Esophagus squamous epithelium (tissue), 4 donors: ENCODE measurements around the gene HYAL3.
A peak's percentile ranks its signal among the peaks of the same experiment; 100 is the strongest.

ENCODE experiments used
- CTCF ChIP-seq, 6 experiments: fragments of 450-650 bp in 4 of 6; fragments of 200-600 bp in 2 of 6; sonication (generic) in 2 of 6; IDR thresholded peaks; one replicate each; pipeline ENCODE4 v1.5.1; 2016 to 2019; ENCODE audit warnings: antibody characterized with exemption in 6 of 6, mild to moderate bottlenecking in 4 of 6, moderate library complexity in 4 of 6
- POLR2A ChIP-seq, 4 donors: fragments of 450-650 bp; IDR thresholded peaks; one replicate each; pipeline ENCODE4 v1.6.1; 2017; ENCODE audit warnings: antibody characterized with exemption in 4 of 4, mild to moderate bottlenecking in 4 of 4, moderate library complexity in 3 of 4

GRCh38 chr3:50246517-50246954 is 52.7 kb downstream of the HYAL3 start:
- TF ChIP-seq CTCF (IDR thresholded peaks at IDR 0.05): peak in 1 of 6 experiments; percentile 18
- TF ChIP-seq POLR2A (IDR thresholded peaks at IDR 0.05): peak in 1 of 4 donors; percentile 41
